ENCODE data around the gene LYRM1.

DNA sequence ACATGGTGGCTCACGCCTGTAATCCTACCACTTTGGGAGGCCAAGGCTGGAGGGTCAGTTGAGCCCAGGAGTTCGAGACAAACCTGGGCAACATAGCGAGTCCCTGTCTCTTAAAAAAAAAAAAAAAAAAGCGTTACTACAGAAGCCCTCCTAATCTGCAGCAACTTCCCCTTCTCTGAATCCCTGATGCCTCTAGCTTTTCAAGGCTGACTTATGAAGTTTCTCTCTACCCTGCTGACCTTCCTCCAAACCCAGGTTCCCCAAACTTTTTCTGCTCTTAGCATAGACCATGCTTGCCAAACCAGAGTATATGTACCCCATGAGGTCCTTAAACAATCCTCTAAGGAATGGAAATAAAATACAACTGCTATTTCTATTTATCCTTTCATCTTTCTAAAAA is 16.4 kb downstream of the LYRM1 start:
- TF ChIP-seq, protein P1, sequence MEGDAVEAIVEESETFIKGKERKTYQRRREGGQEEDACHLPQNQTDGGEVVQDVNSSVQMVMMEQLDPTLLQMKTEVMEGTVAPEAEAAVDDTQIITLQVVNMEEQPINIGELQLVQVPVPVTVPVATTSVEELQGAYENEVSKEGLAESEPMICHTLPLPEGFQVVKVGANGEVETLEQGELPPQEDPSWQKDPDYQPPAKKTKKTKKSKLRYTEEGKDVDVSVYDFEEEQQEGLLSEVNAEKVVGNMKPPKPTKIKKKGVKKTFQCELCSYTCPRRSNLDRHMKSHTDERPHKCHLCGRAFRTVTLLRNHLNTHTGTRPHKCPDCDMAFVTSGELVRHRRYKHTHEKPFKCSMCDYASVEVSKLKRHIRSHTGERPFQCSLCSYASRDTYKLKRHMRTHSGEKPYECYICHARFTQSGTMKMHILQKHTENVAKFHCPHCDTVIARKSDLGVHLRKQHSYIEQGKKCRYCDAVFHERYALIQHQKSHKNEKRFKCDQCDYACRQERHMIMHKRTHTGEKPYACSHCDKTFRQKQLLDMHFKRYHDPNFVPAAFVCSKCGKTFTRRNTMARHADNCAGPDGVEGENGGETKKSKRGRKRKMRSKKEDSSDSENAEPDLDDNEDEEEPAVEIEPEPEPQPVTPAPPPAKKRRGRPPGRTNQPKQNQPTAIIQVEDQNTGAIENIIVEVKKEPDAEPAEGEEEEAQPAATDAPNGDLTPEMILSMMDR (IDR thresholded peaks at IDR 0.05) = no peak
- no peak for TF ChIP-seq POLR2AphosphoS5 (IDR thresholded peaks at IDR 0.05)
